ENCODE measurements around the gene RBM39. TPM values are rescaled to one million over a fixed set of nuclear protein-coding genes. Genes with fewer than 3 reads are reported as not detected.

The RBM39 gene
- total and polyA plus RNA-seq, 9 of the 15 experiments (the other 6 are each of a cell fraction or from before 2014, with no cell fraction given) = 143 to 319 (median 228) TPM

DNA sequence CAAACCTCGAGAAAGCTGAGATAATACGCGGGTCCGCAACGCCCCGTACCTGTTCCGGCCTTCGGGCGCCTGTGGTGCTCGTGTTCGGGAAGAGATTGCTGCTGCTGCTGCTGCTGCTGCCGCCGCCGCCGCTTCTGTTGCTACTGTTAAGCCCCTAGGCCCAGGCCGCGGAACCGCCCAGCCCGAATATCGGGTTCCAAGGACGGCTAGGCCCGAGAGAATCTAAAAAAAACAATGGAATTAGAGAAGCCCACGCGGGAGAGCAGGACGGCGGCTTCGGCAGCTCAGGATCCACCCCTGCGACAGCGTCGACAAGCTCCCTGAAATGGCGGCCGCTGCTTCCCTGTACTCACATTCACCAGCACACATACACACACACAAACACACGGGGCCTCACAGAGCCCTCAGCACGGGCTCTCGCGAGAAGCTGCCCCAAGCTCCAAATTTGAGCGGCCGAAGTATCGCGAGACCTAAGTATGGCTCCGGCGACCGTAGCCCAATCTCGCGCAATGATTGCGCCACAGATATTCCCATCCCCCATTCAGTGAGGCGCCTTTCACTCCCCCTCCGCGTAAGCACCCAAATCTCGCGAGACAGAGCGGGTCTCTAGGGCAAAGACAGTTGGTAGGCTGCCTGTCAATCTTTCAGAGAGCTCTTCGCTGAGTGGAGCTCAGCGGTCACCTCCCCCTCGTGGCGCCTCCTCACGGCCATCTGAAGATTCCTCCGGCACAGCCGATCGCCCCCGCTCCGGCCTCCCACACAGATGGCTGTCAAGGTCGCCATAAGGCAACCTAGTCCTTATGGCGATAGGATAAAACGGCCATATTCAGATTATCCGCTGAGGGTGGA, at the start of gene RBM39 (continued):
- TF ChIP-seq MGA (IDR thresholded peaks at IDR 0.05) = peak; percentile 78
- peak; percentile 99 for TF ChIP-seq ZHX1 (conservative IDR thresholded peaks at IDR 0.05; ENCODE audit: low read length)
- TF ChIP-seq TOE1 (IDR thresholded peaks at IDR 0.05; ENCODE audit: borderline replicate concordance) = no peak; the same call in 1 of the 2 replicates
- 0 out of 2 replicates have a peak, but pooled peaks have one; percentile 8 for TF ChIP-seq TOE1 (CRISPR knock-in tag; IDR thresholded peaks at IDR 0.05; ENCODE audit: borderline replicate concordance, low read depth)
- TF ChIP-seq USF1 (CRISPR knock-in tag; IDR thresholded peaks at IDR 0.05) = peak; percentile 66
- TF ChIP-seq MTA1 (IDR thresholded peaks at IDR 0.05; ENCODE audit: borderline replicate concordance) = peak; percentile 82; the same call in 1 of the 2 replicates
- TF ChIP-seq NR3C1 (CRISPR knock-in tag; IDR thresholded peaks at IDR 0.05) = no peak
- TF ChIP-seq CBFA2T3 (IDR thresholded peaks at IDR 0.05) = peak; percentile 59
- TF ChIP-seq ETV1 (tag; conservative IDR thresholded peaks at IDR 0.05; ENCODE audit: low read depth) = no peak
